K562 (cell line): ENCODE measurements around the gene CAPN13. TPM values are rescaled to one million over a fixed set of nuclear protein-coding genes. Genes with fewer than 3 reads are reported as not detected.

Experiments
- ATAC-seq: fragments of 200-7000 bp; cut with Tn5 transposase; 3 replicates; pipeline ENCODE4 v1.9.1; 2020; ENCODE audit warnings: moderate library complexity
- BruUV-seq: library from RNA; stranded (reverse); fragments of 400-500 nt; replicated peaks from 2 replicates; lab custom pipeline; 2021; lab: Mats Ljungman, UMichigan
- CTCF ChIA-PET: fragments of 300-600 bp; formaldehyde crosslinking; extraction: SDS; loops from one replicate; lab custom pipeline; 2021; ENCODE audit warnings: low intra/inter-chr PET ratio; lab: Yijun Ruan, JAX
- POLR2A ChIA-PET: fragments of 300-600, 350-650 bp; sonication (Branson Sonifier 250); formaldehyde crosslinking; extraction: SDS; loops from one replicate; lab custom pipeline; 2021; ENCODE audit warnings: antibody characterized with exemption, inconsistent platforms; lab: Yijun Ruan, JAX
- DNase-seq, 4 experiments: peaks; one replicate each; pipeline versions ENCODE4 v3.0.0 to v3.0.0-alpha.2; 2011 to 2018; ENCODE audit warnings: low spot score in 3 of 4, mixed read lengths in 3 of 4; ENCODE audit errors: extremely low read depth in 1 of 4
- FAIRE-seq: peaks from 2 replicates; lab custom pipeline; 2011; peaks lifted over from hg19 to GRCh38; lab: Jason Lieb, UNC
- H2AFZ ChIP-seq: 2 replicates; pipeline ENCODE4 v1.6.0; 2011; ENCODE audit warnings: low read depth, low read length, control low read depth, inconsistent platforms
- H3K27ac ChIP-seq: fragments of 200-600 bp; 3 replicates; pipeline ENCODE4 v1.8.0; 2011; ENCODE audit warnings: low read depth, mild to moderate bottlenecking, control low read depth, inconsistent platforms, low read length, moderate library complexity, mixed read lengths; ENCODE audit errors: extremely low read depth
- H3K27me3 ChIP-seq, 2 experiments: fragments of 300-600 bp in 1 of 2; 2 replicates in 1 of 2; 3 replicates in 1 of 2; pipeline versions ENCODE4 v1.6.0 to v1.8.0; 2011; ENCODE audit warnings: inconsistent platforms in 2 of 2, low read length in 2 of 2, mild to moderate bottlenecking in 1 of 2, mixed read lengths in 1 of 2, moderate library complexity in 1 of 2; ENCODE audit not compliant: control insufficient read depth in 2 of 2, insufficient read depth in 2 of 2
- H3K36me3 ChIP-seq: fragments of 300-600 bp; 3 replicates; pipeline ENCODE4 v1.8.0; 2011; ENCODE audit warnings: mild to moderate bottlenecking, low read length, inconsistent platforms; ENCODE audit not compliant: control insufficient read depth, insufficient read depth
- H3K4me1 ChIP-seq, 2 experiments: fragments of 200-600 bp in 1 of 2; replicated peaks in 1 of 2; 2 replicates in 1 of 2; 3 replicates in 1 of 2; pipeline versions ENCODE4 v1.5.1 to v1.8.0; 2011; ENCODE audit warnings: inconsistent platforms in 2 of 2, low read length in 2 of 2, mild to moderate bottlenecking in 1 of 2, mixed read lengths in 1 of 2, moderate library complexity in 1 of 2; ENCODE audit not compliant: control insufficient read depth in 2 of 2, insufficient read depth in 2 of 2
- H3K4me2 ChIP-seq: 2 replicates; pipeline ENCODE4 v1.6.1; 2011; ENCODE audit warnings: low read length, control low read depth, inconsistent platforms, mixed read lengths; ENCODE audit not compliant: insufficient read depth
- H3K4me3 ChIP-seq: fragments of 200-600 bp; sonication (generic), shearing (Covaris generic); 2 replicates; pipeline ENCODE4 v1.5.1; 2016; ENCODE audit warnings: control low read depth, inconsistent platforms
- H3K79me2 ChIP-seq: fragments of 200-600 bp; 3 replicates; pipeline ENCODE4 v1.8.0; 2011; ENCODE audit warnings: low read length, inconsistent platforms; ENCODE audit not compliant: control insufficient read depth, insufficient read depth
- H3K9ac ChIP-seq, 2 experiments: 2 replicates each; pipeline versions ENCODE4 v1.6.0 to v1.6.1; 2011; ENCODE audit warnings: low read depth in 2 of 2, low read length in 2 of 2, control low read depth in 1 of 2, inconsistent platforms in 1 of 2, mild to moderate bottlenecking in 1 of 2, mixed read lengths in 1 of 2; ENCODE audit not compliant: insufficient read depth in 1 of 2
- H3K9me1 ChIP-seq: one replicate; pipeline ENCODE4 v1.6.0; 2011; ENCODE audit warnings: inconsistent platforms, mild to moderate bottlenecking, low read length, moderate library complexity; ENCODE audit not compliant: control insufficient read depth, insufficient read depth
- H3K9me3 ChIP-seq: replicated peaks from 2 replicates; pipeline ENCODE4 v1.5.1; 2011; ENCODE audit warnings: low read depth, low read length, inconsistent platforms; ENCODE audit not compliant: control insufficient read depth, insufficient read depth
- H4K20me1 ChIP-seq: replicated peaks from 2 replicates; pipeline ENCODE4 v1.6.1; 2011; ENCODE audit warnings: low read length, inconsistent platforms, mixed read lengths; ENCODE audit not compliant: control insufficient read depth, insufficient read depth
- BMI1 ChIP-seq: fragments of 150-350 bp; IDR thresholded peaks from 2 replicates; pipeline ENCODE4 v1.6.1; 2014; ENCODE audit warnings: low read length
- CEBPG ChIP-seq, 3 experiments: fragments of 200-800 bp in 1 of 3; sonication (Bioruptor generic) in 1 of 3; sonication (generic) in 1 of 3; formaldehyde crosslinking in 1 of 3; IDR thresholded peaks in 2 of 3; conservative IDR thresholded peaks in 1 of 3; 2 replicates each; pipeline versions ENCODE4 v1.6.1 to v1.8.0; 2016 to 2022; ENCODE audit warnings: missing compliant biosample characterization in 2 of 3, missing genetic modification characterization in 2 of 3, mild to moderate bottlenecking in 1 of 3, missing genetic modification reagents in 1 of 3
- EWSR1 ChIP-seq: fragments of 450-650 bp; IDR thresholded peaks from 2 replicates; pipeline ENCODE4 v1.6.1; 2018; ENCODE audit warnings: borderline replicate concordance, mild to moderate bottlenecking, low read depth, moderate library complexity; ENCODE audit not compliant: partially characterized antibody
- IFI16 ChIP-seq: fragments of 250-450 bp; sonication (Bioruptor Pico); IDR thresholded peaks from 2 replicates; pipeline ENCODE4 v2.1.2; 2022; ENCODE audit warnings: mild to moderate bottlenecking, inconsistent platforms
- MYBL2 ChIP-seq, 2 experiments: fragments of 450-650 bp in 1 of 2; sonication (generic) in 1 of 2; formaldehyde crosslinking in 1 of 2; IDR thresholded peaks; 2 replicates each; pipeline versions ENCODE4 v1.6.1 to v1.8.1; 2017 to 2022; ENCODE audit warnings: borderline replicate concordance in 1 of 2, inconsistent platforms in 1 of 2, low read depth in 1 of 2, mild to moderate bottlenecking in 1 of 2, missing genetic modification reagents in 1 of 2, moderate library complexity in 1 of 2
- NFIC ChIP-seq: fragments of 450-650 bp; IDR thresholded peaks from 2 replicates; pipeline ENCODE4 v1.6.1; 2017; ENCODE audit warnings: mild to moderate bottlenecking, inconsistent platforms
- NR2C2 ChIP-seq, 2 experiments: fragments of 200-800 bp in 1 of 2; sonication (Bioruptor generic) in 1 of 2; sonication (generic) in 1 of 2; formaldehyde crosslinking in 1 of 2; IDR thresholded peaks; 2 replicates each; pipeline versions ENCODE4 v1.6.1 to v1.8.0; 2016 to 2022; ENCODE audit warnings: mild to moderate bottlenecking in 1 of 2, missing compliant biosample characterization in 1 of 2, missing genetic modification characterization in 1 of 2, missing genetic modification reagents in 1 of 2
- RFX1 ChIP-seq: fragments of 450-650 bp; IDR thresholded peaks from 2 replicates; pipeline ENCODE4 v1.6.1; 2016; ENCODE audit warnings: mild to moderate bottlenecking, moderate library complexity
- TARDBP ChIP-seq: fragments of 450-650 bp; IDR thresholded peaks from 2 replicates; pipeline ENCODE4 v1.6.1; 2016
- WGBS: fragments of 100-300 bp; shearing (Covaris generic); methylation state at CpG from one replicate; pipeline ENCODE4 v1.1.6; 2016; ENCODE audit warnings: low coverage, mixed read lengths; ENCODE audit not compliant: insufficient coverage; ENCODE audit errors: missing lambda C conversion rate; 5-methylcytosine and 5-hydroxymethylcytosine counted together
- in situ Hi-C: fragments of 300-500 bp; cut with MboI; formaldehyde crosslinking; loops from 4 replicates; pipeline ENCODE4 v1.15.0; 2018; ENCODE audit warnings: inconsistent platforms, mixed read lengths
- intact Hi-C: fragments of 100-400 bp; cut with micrococcal nuclease; formaldehyde crosslinking; loops from 2 replicates; pipeline ENCODE4 v1.14.2; 2022
- polyA plus RNA-seq, 8 experiments: library from polyadenylated mRNA; depleted of rRNA in 4 of 8; stranded (reverse) in 5 of 8; unstranded in 3 of 8; fragments of >200 nt; fragmentation: Nextera tagmentation in 2 of 8; fragmentation: Illumina TruSeq in 1 of 8; extraction: Ambion mirVana in 2 of 8; extraction: Trizol in 1 of 8; gene quantifications; 2 replicates each; pipeline versions ENCODE4 v1.2.1 to v1.2.3, GENCODE V29; 2011 to 2014; ENCODE audit warnings: inconsistent platforms in 1 of 8, missing spikeins in 1 of 8
- total RNA-seq, 7 experiments: library from RNA; depleted of rRNA in 6 of 7; stranded (reverse); fragments of >200 nt in 6 of 7; fragmentation: Illumina TruSeq in 2 of 7; extraction: Trizol in 2 of 7; gene quantifications; 2 replicates each; pipeline versions ENCODE4 v1.2.1 to v1.2.3, GENCODE V29; 2011 to 2021; ENCODE audit warnings: low replicate concordance in 1 of 7
- TF ChIP-seq, protein P1 (sequence below): sonication (generic); formaldehyde crosslinking; IDR thresholded peaks from 2 replicates; pipeline ENCODE4 v1.9.0; 2022; ENCODE audit warnings: mild to moderate bottlenecking, missing genetic modification reagents
- TF ChIP-seq, protein P2 (sequence below): IDR thresholded peaks from 2 replicates; pipeline ENCODE4 v1.6.1; 2014; ENCODE audit warnings: antibody characterized with exemption
- TF ChIP-seq, protein P3 (sequence below), 3 experiments: IDR thresholded peaks in 2 of 3; conservative IDR thresholded peaks in 1 of 3; 2 replicates each; pipeline ENCODE4 v1.5.1; 2011 to 2012; ENCODE audit warnings: low read length in 3 of 3, mild to moderate bottlenecking in 3 of 3, control low read depth in 2 of 3, improper control_type of control experiment in 1 of 3, inconsistent platforms in 1 of 3, low read depth in 1 of 3, mixed read lengths in 1 of 3, moderate library complexity in 1 of 3; ENCODE audit not compliant: insufficient read depth in 2 of 3
- TF ChIP-seq, protein P4 (sequence below): fragments of 250-450 bp; sonication (Bioruptor Pico); IDR thresholded peaks from 2 replicates; pipeline ENCODE4 v1.4.0; 2020; ENCODE audit warnings: mild to moderate bottlenecking, moderate library complexity, borderline replicate concordance

The CAPN13 gene
- total and polyA plus RNA-seq, 9 of the 15 experiments (the other 6 are each of a cell fraction or from before 2014, with no cell fraction given), result not detected

DNA sequence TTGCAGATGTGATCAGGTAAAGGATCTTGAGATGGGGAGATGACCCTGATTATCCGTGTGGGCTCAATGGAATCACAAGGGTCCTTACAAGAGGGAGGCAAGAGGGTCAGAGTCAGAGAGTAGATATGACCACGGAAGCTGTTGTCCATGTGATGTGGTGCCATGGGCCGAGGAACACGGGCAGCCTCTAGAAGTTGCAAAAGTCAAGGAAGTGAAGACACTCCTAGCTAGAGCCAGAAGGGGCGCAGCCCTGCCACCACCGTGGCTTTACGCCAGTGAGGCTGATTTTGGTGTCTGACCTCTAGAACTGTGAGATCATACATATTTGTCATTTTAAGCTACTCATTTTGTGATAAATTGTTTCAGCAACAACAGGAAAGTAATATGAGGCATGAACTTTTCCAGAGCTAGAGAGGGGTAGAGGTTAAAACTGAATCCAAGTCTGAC is 114.4 kb downstream of the CAPN13 start:
- peaks cover 3 to 57% of the 10 kb centered on the region in 2 experiments; a peak in 2 of 5 replicates for H3K27me3 ChIP-seq
- intact Hi-C loops (no loop called here), in situ Hi-C loops (no loop called here)
- no peak overlapping the region for H3K4me2 ChIP-seq
- 12% methylated on average over 7 of the region's 7 CpGs for WGBS
- no peaks in the 10 kb centered on the region for H3K4me1 ChIP-seq
- ATAC-seq (peak; percentile 82), DNase-seq (peak in 1 of 4 experiments; percentile 13), FAIRE-seq (peak; percentile 35)
- ChIA-PET POLR2A (no interaction called here), CTCF (no interaction called here)
- no peak for TF ChIP-seq CEBPG (CRISPR knock-in tag; IDR thresholded peaks at IDR 0.05)
- no peak for TF ChIP-seq CEBPG (tag; conservative IDR thresholded peaks at IDR 0.05 in 1 of 2, IDR thresholded peaks at IDR 0.05 in 1 of 2)
- no peak for TF ChIP-seq EWSR1
- TF ChIP-seq, protein P1, sequence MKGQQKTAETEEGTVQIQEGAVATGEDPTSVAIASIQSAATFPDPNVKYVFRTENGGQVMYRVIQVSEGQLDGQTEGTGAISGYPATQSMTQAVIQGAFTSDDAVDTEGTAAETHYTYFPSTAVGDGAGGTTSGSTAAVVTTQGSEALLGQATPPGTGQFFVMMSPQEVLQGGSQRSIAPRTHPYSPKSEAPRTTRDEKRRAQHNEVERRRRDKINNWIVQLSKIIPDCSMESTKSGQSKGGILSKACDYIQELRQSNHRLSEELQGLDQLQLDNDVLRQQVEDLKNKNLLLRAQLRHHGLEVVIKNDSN, result no peak
- TF ChIP-seq NR2C2 (CRISPR knock-in tag; IDR thresholded peaks at IDR 0.05), result no peak
- no peak for TF ChIP-seq NR2C2 (tag; IDR thresholded peaks at IDR 0.05)
- TF ChIP-seq, protein P2, sequence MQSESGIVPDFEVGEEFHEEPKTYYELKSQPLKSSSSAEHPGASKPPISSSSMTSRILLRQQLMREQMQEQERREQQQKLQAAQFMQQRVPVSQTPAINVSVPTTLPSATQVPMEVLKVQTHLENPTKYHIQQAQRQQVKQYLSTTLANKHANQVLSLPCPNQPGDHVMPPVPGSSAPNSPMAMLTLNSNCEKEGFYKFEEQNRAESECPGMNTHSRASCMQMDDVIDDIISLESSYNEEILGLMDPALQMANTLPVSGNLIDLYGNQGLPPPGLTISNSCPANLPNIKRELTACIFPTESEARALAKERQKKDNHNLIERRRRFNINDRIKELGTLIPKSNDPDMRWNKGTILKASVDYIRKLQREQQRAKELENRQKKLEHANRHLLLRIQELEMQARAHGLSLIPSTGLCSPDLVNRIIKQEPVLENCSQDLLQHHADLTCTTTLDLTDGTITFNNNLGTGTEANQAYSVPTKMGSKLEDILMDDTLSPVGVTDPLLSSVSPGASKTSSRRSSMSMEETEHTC, result no peak
- no peak for TF ChIP-seq RFX1
- no peak for TF ChIP-seq IFI16 (CRISPR knock-in tag)
- TF ChIP-seq MYBL2 (IDR thresholded peaks at IDR 0.05; ENCODE audit: low read depth), result no peak
- TF ChIP-seq MYBL2 (CRISPR knock-in tag; IDR thresholded peaks at IDR 0.05; ENCODE audit: borderline replicate concordance), result no peak
- TF ChIP-seq BMI1, result no peak
- no peak for TF ChIP-seq TARDBP
- TF ChIP-seq, protein P3, sequence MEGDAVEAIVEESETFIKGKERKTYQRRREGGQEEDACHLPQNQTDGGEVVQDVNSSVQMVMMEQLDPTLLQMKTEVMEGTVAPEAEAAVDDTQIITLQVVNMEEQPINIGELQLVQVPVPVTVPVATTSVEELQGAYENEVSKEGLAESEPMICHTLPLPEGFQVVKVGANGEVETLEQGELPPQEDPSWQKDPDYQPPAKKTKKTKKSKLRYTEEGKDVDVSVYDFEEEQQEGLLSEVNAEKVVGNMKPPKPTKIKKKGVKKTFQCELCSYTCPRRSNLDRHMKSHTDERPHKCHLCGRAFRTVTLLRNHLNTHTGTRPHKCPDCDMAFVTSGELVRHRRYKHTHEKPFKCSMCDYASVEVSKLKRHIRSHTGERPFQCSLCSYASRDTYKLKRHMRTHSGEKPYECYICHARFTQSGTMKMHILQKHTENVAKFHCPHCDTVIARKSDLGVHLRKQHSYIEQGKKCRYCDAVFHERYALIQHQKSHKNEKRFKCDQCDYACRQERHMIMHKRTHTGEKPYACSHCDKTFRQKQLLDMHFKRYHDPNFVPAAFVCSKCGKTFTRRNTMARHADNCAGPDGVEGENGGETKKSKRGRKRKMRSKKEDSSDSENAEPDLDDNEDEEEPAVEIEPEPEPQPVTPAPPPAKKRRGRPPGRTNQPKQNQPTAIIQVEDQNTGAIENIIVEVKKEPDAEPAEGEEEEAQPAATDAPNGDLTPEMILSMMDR (IDR thresholded peaks at IDR 0.05 in 2 of 3, conservative IDR thresholded peaks at IDR 0.05 in 1 of 3; ENCODE audit: insufficient read depth in 2 of 3, low read depth in 1 of 3, low read length in 3 of 3), result peak in 1 of 3 experiments; percentile 35; a peak in 1 of 6 replicates
- TF ChIP-seq, protein P4, sequence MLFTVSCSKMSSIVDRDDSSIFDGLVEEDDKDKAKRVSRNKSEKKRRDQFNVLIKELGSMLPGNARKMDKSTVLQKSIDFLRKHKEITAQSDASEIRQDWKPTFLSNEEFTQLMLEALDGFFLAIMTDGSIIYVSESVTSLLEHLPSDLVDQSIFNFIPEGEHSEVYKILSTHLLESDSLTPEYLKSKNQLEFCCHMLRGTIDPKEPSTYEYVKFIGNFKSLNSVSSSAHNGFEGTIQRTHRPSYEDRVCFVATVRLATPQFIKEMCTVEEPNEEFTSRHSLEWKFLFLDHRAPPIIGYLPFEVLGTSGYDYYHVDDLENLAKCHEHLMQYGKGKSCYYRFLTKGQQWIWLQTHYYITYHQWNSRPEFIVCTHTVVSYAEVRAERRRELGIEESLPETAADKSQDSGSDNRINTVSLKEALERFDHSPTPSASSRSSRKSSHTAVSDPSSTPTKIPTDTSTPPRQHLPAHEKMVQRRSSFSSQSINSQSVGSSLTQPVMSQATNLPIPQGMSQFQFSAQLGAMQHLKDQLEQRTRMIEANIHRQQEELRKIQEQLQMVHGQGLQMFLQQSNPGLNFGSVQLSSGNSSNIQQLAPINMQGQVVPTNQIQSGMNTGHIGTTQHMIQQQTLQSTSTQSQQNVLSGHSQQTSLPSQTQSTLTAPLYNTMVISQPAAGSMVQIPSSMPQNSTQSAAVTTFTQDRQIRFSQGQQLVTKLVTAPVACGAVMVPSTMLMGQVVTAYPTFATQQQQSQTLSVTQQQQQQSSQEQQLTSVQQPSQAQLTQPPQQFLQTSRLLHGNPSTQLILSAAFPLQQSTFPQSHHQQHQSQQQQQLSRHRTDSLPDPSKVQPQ, result no peak
- TF ChIP-seq NFIC, result peak; percentile 21; the same call in 1 of the 2 replicates
- H3K9me3 ChIP-seq, result no peaks in the 10 kb centered on the region
- no peaks in the 10 kb centered on the region for H3K9me1 ChIP-seq
- no peaks in the 10 kb centered on the region for H3K79me2 ChIP-seq
- H3K36me3 ChIP-seq, result no peaks in the 10 kb centered on the region
- H2AFZ ChIP-seq, result no peak overlapping the region
- no peak overlapping the region for H3K4me3 ChIP-seq
- no peak overlapping the region for H3K9ac ChIP-seq
- BruUV-seq, result no TSS peak
- no peaks in the 10 kb centered on the region for H4K20me1 ChIP-seq
- H3K27ac ChIP-seq, result no peak overlapping the region
